Measurements from ENCODE around the gene TMEM126B.
"Not testable (repeated sequence)": the region's sequence is repeated elsewhere in the genome, so short reads cannot be mapped to it uniquely, and the experiment has no call there.

The TMEM126B gene

GRCh38 chr11:85666687-85667086, 38.3 kb downstream of the TMEM126B start:
- H3K27ac ChIP-seq (ENCODE audit: low read length): no peak overlapping the region
- H3K4me1 ChIP-seq (ENCODE audit: control insufficient read depth in 1 of 2, insufficient read depth in 2 of 2, low read length in 2 of 2): peaks cover 0 to 12% of the 10 kb centered on the region in 2 donors
- no peak overlapping the region for H3K4me3 ChIP-seq (ENCODE audit: low read depth in 1 of 2, low read length in 2 of 2)
- no peaks in the 10 kb centered on the region for H3K9me3 ChIP-seq (ENCODE audit: control insufficient read depth in 1 of 2, low read length in 2 of 2)
- H3K36me3 ChIP-seq (ENCODE audit: control insufficient read depth in 1 of 2, insufficient read depth in 2 of 2, low read length in 2 of 2): peaks cover 0 to 10% of the 10 kb centered on the region in 2 donors
- H3K27me3 ChIP-seq (ENCODE audit: low read depth, low read length): no peaks in the 10 kb centered on the region

- Histone ChIP-seq H3K27me3 (ENCODE audit: low read depth, low read length) (no peaks in the 10 kb centered on the region), H3K4me1 (ENCODE audit: control insufficient read depth in 1 of 2, insufficient read depth in 2 of 2, low read length in 2 of 2) (no peaks in the 10 kb centered on the region), H3K27ac (ENCODE audit: low read length) (no peak overlapping the region), H3K9me3 (ENCODE audit: control insufficient read depth in 1 of 2, low read length in 2 of 2) (no peaks in the 10 kb centered on the region), H3K4me3 (ENCODE audit: low read depth in 1 of 2, low read length in 2 of 2) (no peak overlapping the region), H3K36me3 (ENCODE audit: control insufficient read depth in 1 of 2, insufficient read depth in 2 of 2, low read length in 2 of 2) (peaks cover 0 to 8% of the 10 kb centered on the region in 2 donors)
Measured at GRCh38 chr11:85668157-85668556, 39.8 kb downstream of the TMEM126B start.

DNA sequence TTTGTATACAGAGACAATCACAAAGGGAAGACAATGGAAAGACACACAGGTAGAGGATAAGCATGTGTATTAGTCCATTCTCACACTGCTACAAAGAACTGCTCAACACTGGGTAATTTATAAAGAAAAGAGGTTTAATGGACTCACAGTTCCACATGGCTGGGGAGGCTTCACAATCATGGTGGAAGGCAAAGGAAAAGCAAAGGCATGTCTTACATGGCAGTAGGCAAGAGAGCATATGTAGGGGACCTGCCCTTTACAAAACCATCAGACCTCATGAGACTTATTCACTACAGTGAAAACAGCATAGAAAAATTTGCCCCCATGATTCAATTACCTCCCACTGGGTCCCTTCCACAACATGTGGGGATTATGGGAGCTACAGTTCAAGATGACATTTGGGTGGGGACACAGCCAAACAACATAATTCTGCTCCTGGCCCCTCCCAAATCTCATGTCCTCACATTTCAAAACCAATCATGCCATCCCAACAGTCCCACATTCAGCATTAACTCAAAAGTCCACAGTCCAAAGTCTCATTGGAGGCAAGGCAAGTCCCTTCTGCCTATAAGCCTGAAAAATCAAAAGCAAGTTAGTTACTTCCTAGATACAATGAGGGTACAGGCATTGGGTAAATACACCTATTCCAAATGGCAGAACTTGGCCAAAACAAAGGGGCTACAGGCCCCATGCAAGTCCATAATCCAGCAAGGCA, 42.7 kb downstream of the TMEM126B start:
- H3K27ac ChIP-seq (ENCODE audit: low read length); H3K27me3 ChIP-seq (ENCODE audit: low read depth, low read length); H3K4me1 ChIP-seq (ENCODE audit: control insufficient read depth in 1 of 2, insufficient read depth in 2 of 2, low read length in 2 of 2); H3K36me3 ChIP-seq (ENCODE audit: control insufficient read depth in 1 of 2, insufficient read depth in 2 of 2, low read length in 2 of 2); H3K9me3 ChIP-seq (ENCODE audit: control insufficient read depth in 1 of 2, low read length in 2 of 2); H3K4me3 ChIP-seq (ENCODE audit: low read depth in 1 of 2, low read length in 2 of 2): not testable (repeated sequence)

GRCh38 chr11:85672105-85672902, 43.9 kb downstream of the TMEM126B start:
- Histone ChIP-seq H3K4me1 (ENCODE audit: control insufficient read depth in 1 of 2, insufficient read depth in 2 of 2, low read length in 2 of 2) (no peaks in the 10 kb centered on the region), H3K36me3 (ENCODE audit: control insufficient read depth in 1 of 2, insufficient read depth in 2 of 2, low read length in 2 of 2) (no peaks in the 10 kb centered on the region), H3K9me3 (ENCODE audit: control insufficient read depth in 1 of 2, low read length in 2 of 2) (no peaks in the 10 kb centered on the region), H3K4me3 (ENCODE audit: low read depth in 1 of 2, low read length in 2 of 2) (no peak overlapping the region), H3K27ac (ENCODE audit: low read length) (no peak overlapping the region), H3K27me3 (ENCODE audit: low read depth, low read length) (no peaks in the 10 kb centered on the region)

- Histone ChIP-seq H3K27me3 (ENCODE audit: low read depth, low read length) (no peaks in the 10 kb centered on the region), H3K9me3 (ENCODE audit: control insufficient read depth in 1 of 2, low read length in 2 of 2) (no peaks in the 10 kb centered on the region), H3K27ac (ENCODE audit: low read length) (no peak overlapping the region), H3K4me3 (ENCODE audit: low read depth in 1 of 2, low read length in 2 of 2) (no peak overlapping the region), H3K4me1 (ENCODE audit: control insufficient read depth in 1 of 2, insufficient read depth in 2 of 2, low read length in 2 of 2) (no peaks in the 10 kb centered on the region), H3K36me3 (ENCODE audit: control insufficient read depth in 1 of 2, insufficient read depth in 2 of 2, low read length in 2 of 2) (no peaks in the 10 kb centered on the region)
Measured at GRCh38 chr11:85673393-85673792, 45.0 kb downstream of the TMEM126B start.

- Histone ChIP-seq H3K9me3 (ENCODE audit: control insufficient read depth in 1 of 2, low read length in 2 of 2) (no peaks in the 10 kb centered on the region), H3K36me3 (ENCODE audit: control insufficient read depth in 1 of 2, insufficient read depth in 2 of 2, low read length in 2 of 2) (no peaks in the 10 kb centered on the region), H3K4me3 (ENCODE audit: low read depth in 1 of 2, low read length in 2 of 2) (no peak overlapping the region), H3K27ac (ENCODE audit: low read length) (no peak overlapping the region), H3K27me3 (ENCODE audit: low read depth, low read length) (no peaks in the 10 kb centered on the region), H3K4me1 (ENCODE audit: control insufficient read depth in 1 of 2, insufficient read depth in 2 of 2, low read length in 2 of 2) (no peaks in the 10 kb centered on the region)
Measured at GRCh38 chr11:85679576-85679975, 51.2 kb downstream of the TMEM126B start.

DNA sequence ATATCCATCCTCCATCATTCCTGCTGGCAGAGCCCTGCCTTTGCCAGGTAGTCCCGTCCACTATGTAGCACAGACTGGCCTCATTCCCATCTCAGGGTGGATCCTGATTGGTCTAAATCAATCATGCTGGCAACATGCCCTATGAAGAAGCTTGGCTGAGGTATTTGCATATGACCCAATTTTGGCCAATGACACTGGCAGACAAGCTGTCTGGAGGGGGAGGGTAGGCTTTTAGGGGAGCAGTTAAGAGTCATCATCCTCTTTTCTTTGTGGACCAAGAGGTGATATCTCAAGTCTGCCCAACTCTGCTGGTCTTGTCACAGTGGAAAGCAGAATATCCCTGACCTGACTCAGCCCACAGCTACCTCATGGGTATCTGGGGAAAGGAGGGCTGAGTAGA, 52.5 kb downstream of the TMEM126B start:
- Histone ChIP-seq H3K4me3 (ENCODE audit: low read depth in 1 of 2, low read length in 2 of 2) (no peak overlapping the region), H3K36me3 (ENCODE audit: control insufficient read depth in 1 of 2, insufficient read depth in 2 of 2, low read length in 2 of 2) (no peaks in the 10 kb centered on the region), H3K9me3 (ENCODE audit: control insufficient read depth in 1 of 2, low read length in 2 of 2) (no peaks in the 10 kb centered on the region), H3K27me3 (ENCODE audit: low read depth, low read length) (no peaks in the 10 kb centered on the region), H3K27ac (ENCODE audit: low read length) (no peak overlapping the region), H3K4me1 (ENCODE audit: control insufficient read depth in 1 of 2, insufficient read depth in 2 of 2, low read length in 2 of 2) (peaks cover 0 to 9% of the 10 kb centered on the region in 2 donors)

DNA sequence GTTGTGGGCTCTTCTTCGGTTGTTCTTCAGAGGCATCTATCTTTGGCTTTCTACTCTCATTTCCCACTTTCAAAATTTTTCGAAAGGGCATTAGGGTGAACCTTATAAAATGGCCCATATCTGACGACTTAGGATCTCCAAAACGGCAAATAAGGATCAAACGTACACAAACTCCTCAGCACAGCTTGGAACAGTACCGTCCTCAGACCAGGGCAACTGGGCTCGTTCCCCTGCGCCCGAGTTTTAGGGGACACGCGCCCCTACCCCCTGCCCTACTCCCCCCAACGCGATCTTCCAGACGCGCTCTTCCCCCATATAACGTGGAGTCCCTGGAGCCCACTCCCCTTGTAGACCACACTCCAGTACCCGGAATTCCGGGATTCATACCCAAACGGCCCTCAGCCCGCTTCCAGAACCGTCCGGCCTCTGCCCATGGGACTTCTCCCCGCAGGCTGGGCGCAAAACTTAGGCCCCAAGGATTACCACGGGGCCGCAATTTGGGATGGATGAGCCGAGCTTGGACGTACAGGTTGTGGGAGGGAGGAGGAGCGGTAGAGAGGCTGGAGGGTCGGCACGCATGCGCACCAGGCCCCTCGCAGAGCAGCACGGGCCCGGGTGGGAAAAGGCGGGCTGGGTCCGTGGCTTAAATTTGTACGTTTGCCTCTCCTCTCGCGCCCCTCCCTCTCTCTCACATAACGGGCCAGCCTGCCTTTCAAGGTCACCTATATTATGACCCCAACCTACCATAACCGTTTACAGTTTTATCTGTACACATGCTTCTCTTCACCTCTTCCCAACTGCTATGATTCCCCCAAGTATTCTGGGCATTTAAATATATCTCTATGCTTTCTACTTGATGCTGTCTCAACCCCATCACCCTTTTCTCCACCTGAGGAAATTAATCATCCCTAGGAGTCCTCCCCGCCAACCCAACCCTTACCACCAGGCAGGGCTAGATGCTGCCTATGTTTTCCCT, 54.2 kb downstream of the TMEM126B start:
- H3K4me3 ChIP-seq (ENCODE audit: low read depth in 1 of 2, low read length in 2 of 2): peak overlapping the region; percentile 66 to 77
- H3K36me3 ChIP-seq (ENCODE audit: control insufficient read depth in 1 of 2, insufficient read depth in 2 of 2, low read length in 2 of 2): no peaks in the 10 kb centered on the region
- H3K27ac ChIP-seq (ENCODE audit: low read length): no peak overlapping the region
- no peaks in the 10 kb centered on the region for H3K27me3 ChIP-seq (ENCODE audit: low read depth, low read length)
- no peaks in the 10 kb centered on the region for H3K9me3 ChIP-seq (ENCODE audit: control insufficient read depth in 1 of 2, low read length in 2 of 2)
- H3K4me1 ChIP-seq (ENCODE audit: control insufficient read depth in 1 of 2, insufficient read depth in 2 of 2, low read length in 2 of 2): peaks cover 4 to 14% of the 10 kb centered on the region in 2 donors

DNA sequence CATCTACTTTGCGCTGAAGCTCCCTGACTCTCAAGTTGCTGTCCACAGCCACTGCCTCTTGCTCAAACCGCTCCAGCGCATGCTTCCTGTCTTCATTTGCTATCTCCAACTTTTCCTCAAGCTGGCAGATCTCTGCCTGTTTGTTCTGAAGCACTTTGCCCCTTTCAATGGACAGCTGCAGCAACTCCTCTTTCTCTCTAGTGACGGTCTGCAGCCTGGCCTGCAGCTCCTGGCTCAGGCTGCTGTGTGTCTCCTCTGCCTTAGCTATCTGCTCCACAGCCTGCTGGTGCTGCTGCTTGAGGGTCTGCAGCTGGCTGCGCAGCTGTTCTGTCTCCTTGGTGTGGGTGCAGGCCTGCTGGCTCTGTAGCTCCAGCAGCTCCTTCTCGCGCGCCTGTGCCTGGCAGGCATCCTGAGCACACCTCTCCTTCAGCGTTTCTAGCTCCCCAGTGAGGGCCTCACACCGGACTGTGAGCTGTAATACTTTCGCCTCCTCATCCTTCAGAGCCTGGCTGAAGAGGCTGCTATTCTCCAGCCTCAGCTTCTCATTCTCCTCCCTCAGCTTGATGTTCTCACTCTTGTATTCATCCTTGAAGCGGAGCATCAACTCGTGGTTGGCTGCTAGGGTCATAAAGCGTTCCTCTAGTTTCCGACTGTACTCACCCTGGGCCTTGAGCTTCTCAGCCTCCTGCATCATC, 56.9 kb downstream of the TMEM126B start:
- Histone ChIP-seq H3K9me3 (ENCODE audit: control insufficient read depth in 1 of 2, low read length in 2 of 2) (no peaks in the 10 kb centered on the region), H3K27me3 (ENCODE audit: low read depth, low read length) (no peaks in the 10 kb centered on the region), H3K36me3 (ENCODE audit: control insufficient read depth in 1 of 2, insufficient read depth in 2 of 2, low read length in 2 of 2) (no peaks in the 10 kb centered on the region), H3K4me3 (ENCODE audit: low read depth in 1 of 2, low read length in 2 of 2) (peak overlapping the region; percentile 58 to 67), H3K4me1 (ENCODE audit: control insufficient read depth in 1 of 2, insufficient read depth in 2 of 2, low read length in 2 of 2) (peaks cover 4 to 14% of the 10 kb centered on the region in 2 donors), H3K27ac (ENCODE audit: low read length) (peak overlapping the region; percentile 65)

DNA sequence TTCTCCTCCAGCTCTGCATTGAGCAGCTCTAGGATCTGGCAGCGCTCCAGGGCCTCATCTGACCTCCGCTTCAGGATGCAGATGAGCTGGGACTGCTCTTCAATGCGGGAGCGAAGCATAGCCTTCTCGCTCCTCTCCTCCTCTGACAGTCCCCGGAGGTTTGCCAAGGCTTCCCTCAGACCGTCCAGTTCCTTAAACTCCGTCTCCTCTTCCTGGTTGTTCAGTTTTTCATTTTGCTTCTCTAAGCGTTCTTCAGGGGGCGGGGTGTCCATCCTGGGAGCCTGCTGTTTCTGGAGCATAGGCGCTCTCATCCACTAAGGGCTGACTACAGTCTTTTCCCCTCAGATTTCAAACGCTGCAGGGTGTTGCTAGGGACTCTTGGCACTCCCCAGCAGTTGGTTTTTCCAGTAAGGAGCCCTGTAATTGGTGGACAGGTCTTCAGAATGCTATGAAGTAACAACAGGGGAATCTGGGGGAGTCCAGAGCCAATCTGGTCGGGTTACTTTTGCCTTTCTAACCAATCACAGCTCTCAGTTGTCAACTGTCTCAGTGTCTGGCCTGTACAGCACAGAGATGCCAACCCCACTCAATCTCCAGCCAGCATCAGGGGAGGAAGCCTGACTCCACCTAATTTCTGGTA, 57.5 kb downstream of the TMEM126B start, which contains the start of gene CCDC89:
Gene CCDC89, minus strand, starts transcription at position 376 of the 640 bp plus-strand sequence. Its CDS starts 65 bp downstream, at position 311.
- no peaks in the 10 kb centered on the region for H3K27me3 ChIP-seq (ENCODE audit: low read depth, low read length)
- peak within 1 kb of the TSS; percentile 65 for H3K27ac ChIP-seq (ENCODE audit: low read length)
- H3K9me3 ChIP-seq (ENCODE audit: control insufficient read depth in 1 of 2, low read length in 2 of 2): no peaks in the 10 kb centered on the region
- peak within 1 kb of the TSS; percentile 58 to 67 for H3K4me3 ChIP-seq (ENCODE audit: low read depth in 1 of 2, low read length in 2 of 2)
- H3K36me3 ChIP-seq (ENCODE audit: control insufficient read depth in 1 of 2, insufficient read depth in 2 of 2, low read length in 2 of 2): no peaks in the 10 kb centered on the region
- H3K4me1 ChIP-seq (ENCODE audit: control insufficient read depth in 1 of 2, insufficient read depth in 2 of 2, low read length in 2 of 2): peaks cover 4 to 14% of the 10 kb centered on the region in 2 donors
